AG09319 (cell line): ENCODE data around the gene SYNJ2.

ENCODE experiments used
- DNase-seq: peaks from one replicate; pipeline ENCODE4 v3.0.0-alpha.2; 2010; ENCODE audit warnings: low read depth; ENCODE audit errors: extremely low read depth
- CTCF ChIP-seq: IDR thresholded peaks from 2 replicates; pipeline ENCODE4 v1.5.1; 2011; ENCODE audit warnings: low read depth, mild to moderate bottlenecking, inconsistent platforms, low read length, moderate library complexity

Gene SYNJ2

GRCh38 chr6:158033077-158033750, 51.6 kb downstream of the SYNJ2 start:
- DNase-seq, result no peak
- no peak for TF ChIP-seq CTCF

- no peak for TF ChIP-seq CTCF
- no peak for DNase-seq
Observed at GRCh38 chr6:158033751-158034702, 52.4 kb downstream of the SYNJ2 start.

GRCh38 chr6:158036261-158036660, 54.6 kb downstream of the SYNJ2 start:
- TF ChIP-seq CTCF, result no peak
- no peak for DNase-seq

- no peak for TF ChIP-seq CTCF
- DNase-seq, result no peak
Observed at GRCh38 chr6:158037021-158037420, 55.4 kb downstream of the SYNJ2 start.

GRCh38 chr6:158037771-158038170, 56.1 kb downstream of the SYNJ2 start:
- DNase-seq, result no peak
- no peak for TF ChIP-seq CTCF

GRCh38 chr6:158038291-158039177, 56.9 kb downstream of the SYNJ2 start:
- TF ChIP-seq CTCF, result no peak
- no peak for DNase-seq
